Measurements from ENCODE around the gene PLD2. TPM values are rescaled to one million over a fixed set of nuclear protein-coding genes. Genes with fewer than 3 reads are reported as not detected.

Gene PLD2
- 18.9 and 19.9 TPM in 2 replicates for total RNA-seq

DNA sequence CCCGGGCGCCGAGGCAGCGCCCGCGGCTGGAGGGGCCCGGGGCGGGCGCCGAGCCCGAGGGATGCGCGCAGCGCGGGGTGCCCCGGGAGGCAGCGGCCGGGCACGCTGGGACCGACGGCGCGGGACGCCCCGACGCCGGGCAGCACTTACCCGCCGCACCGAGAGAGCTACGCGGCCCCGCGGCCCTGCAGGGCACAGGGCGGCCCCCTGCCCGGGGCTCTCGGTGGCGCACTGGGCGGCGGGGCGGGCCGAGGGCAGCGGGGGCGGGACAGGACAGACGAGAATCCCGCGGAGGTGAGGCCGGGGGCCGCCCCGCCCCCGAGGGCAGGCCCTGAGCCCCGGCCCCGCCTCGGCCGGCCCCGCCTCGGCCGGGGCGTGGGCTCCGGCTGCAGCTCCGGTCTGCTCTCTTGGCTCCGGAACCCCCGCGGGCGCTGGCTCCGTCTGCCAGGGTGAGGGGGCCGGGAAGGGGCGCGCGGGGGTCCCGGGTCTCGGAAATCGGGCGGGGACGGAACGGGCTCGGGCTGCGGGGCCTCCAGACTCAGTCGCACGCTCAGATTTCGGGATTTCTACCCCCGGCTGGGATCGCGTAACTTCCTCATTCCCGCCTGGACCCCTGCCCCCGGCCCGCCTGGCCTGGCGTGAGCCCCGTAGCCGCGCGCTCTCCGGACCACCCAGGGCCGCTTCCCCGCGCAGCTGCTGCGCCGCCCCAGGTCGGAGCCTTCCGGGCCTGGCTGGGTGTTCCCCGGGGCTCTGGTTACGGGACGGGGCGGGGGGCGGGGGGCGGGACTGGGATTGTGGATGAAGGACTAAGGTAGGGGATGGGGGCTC, at the start of gene PLD2:
Gene PLD2 (plus strand): TSS at position 376 of the 828 bp plus-strand sequence. CDS start 621 bp downstream, outside the sequence.
- H3K4me2 ChIP-seq (ENCODE audit: insufficient read depth, low read length) = peak within 1 kb of the TSS; percentile 93
- no peaks in the 10 kb centered on the region for H3K27me3 ChIP-seq (ENCODE audit: insufficient read depth, low read length)
- H3K27ac ChIP-seq (ENCODE audit: low read depth, low read length) = peak within 1 kb of the TSS; percentile 17
- peaks cover 3% of the 10 kb centered on the region for H3K79me2 ChIP-seq (ENCODE audit: insufficient read depth, low read length)
- peak within 1 kb of the TSS; percentile 81 for H3K4me3 ChIP-seq (ENCODE audit: insufficient read depth, low read length)
- peak; percentile 100 for DNase-seq (ENCODE audit: insufficient read length, low spot score, missing footprints)
- H4K20me1 ChIP-seq (ENCODE audit: insufficient read depth, low read length) = no peaks in the 10 kb centered on the region
- TF ChIP-seq, protein P1, sequence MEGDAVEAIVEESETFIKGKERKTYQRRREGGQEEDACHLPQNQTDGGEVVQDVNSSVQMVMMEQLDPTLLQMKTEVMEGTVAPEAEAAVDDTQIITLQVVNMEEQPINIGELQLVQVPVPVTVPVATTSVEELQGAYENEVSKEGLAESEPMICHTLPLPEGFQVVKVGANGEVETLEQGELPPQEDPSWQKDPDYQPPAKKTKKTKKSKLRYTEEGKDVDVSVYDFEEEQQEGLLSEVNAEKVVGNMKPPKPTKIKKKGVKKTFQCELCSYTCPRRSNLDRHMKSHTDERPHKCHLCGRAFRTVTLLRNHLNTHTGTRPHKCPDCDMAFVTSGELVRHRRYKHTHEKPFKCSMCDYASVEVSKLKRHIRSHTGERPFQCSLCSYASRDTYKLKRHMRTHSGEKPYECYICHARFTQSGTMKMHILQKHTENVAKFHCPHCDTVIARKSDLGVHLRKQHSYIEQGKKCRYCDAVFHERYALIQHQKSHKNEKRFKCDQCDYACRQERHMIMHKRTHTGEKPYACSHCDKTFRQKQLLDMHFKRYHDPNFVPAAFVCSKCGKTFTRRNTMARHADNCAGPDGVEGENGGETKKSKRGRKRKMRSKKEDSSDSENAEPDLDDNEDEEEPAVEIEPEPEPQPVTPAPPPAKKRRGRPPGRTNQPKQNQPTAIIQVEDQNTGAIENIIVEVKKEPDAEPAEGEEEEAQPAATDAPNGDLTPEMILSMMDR (IDR thresholded peaks at IDR 0.05; ENCODE audit: extremely low read depth, low read depth, low read length) = no peak
- H3K36me3 ChIP-seq (ENCODE audit: insufficient read depth, low read length) = peaks cover 23% of the 10 kb centered on the region
- H2AFZ ChIP-seq (ENCODE audit: low read length) = peak within 1 kb of the TSS; percentile 88
- H3K9me3 ChIP-seq (ENCODE audit: low read depth, low read length) = no peaks in the 10 kb centered on the region
- peaks cover 13% of the 10 kb centered on the region for H3K4me1 ChIP-seq (ENCODE audit: insufficient read depth, low read length)

DNA sequence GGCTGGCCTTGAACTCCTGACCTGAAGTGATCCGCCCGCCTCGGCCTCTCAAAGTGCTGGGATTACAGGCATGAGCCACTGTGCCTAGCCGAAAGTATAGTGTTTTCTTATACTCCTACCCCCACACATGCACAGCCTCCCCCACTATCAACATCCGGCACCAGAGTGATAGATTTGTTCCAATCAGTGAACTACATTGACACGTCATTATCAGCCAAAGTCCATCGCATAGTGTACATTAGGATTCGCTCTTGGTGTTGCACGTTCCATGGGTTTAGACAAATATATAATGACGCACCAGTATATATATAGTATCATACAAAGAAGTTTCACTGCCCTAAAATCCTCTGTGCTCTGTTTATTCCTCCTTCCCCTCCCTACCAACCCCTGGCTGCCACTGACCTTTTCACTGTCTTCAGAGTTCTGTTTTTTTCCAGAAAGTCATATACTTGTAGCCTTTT, 47.1 kb upstream of the PLD2 start:
- Histone ChIP-seq H3K4me2 (ENCODE audit: insufficient read depth, low read length) (no peak overlapping the region), H3K4me1 (ENCODE audit: insufficient read depth, low read length) (no peaks in the 10 kb centered on the region), H3K79me2 (ENCODE audit: insufficient read depth, low read length) (no peaks in the 10 kb centered on the region), H3K4me3 (ENCODE audit: insufficient read depth, low read length) (no peak overlapping the region), H2AFZ (ENCODE audit: low read length) (no peak overlapping the region), H4K20me1 (ENCODE audit: insufficient read depth, low read length) (no peaks in the 10 kb centered on the region), H3K27me3 (ENCODE audit: insufficient read depth, low read length) (peaks cover 30% of the 10 kb centered on the region), H3K36me3 (ENCODE audit: insufficient read depth, low read length) (no peaks in the 10 kb centered on the region), H3K27ac (ENCODE audit: low read depth, low read length) (no peak overlapping the region), H3K9me3 (ENCODE audit: low read depth, low read length) (no peaks in the 10 kb centered on the region)
- DNase-seq (ENCODE audit: insufficient read length, low spot score, missing footprints) = no peak
- TF ChIP-seq, protein P1 (IDR thresholded peaks at IDR 0.05; ENCODE audit: extremely low read depth, low read depth, low read length) = no peak

DNA sequence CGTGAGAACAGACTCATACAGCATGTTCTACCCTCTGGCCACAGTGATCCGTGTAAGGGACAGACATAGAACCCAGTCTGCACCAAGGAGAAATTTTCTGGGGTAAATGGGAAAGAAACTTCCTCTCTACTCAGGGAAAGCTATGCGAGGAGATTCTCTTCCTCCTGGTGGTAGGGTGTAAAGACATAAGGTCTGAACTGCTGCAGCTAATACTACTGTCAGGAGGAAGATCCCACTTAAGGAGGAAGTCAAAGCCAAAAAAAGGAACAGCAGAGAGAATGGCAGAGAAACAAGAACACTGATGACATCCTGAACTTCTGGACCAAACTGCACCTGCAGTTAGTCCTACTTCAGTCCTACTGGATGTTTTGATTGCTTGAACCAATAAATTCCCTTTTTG, 42.4 kb upstream of the PLD2 start:
- Histone ChIP-seq H3K79me2 (ENCODE audit: insufficient read depth, low read length) (no peaks in the 10 kb centered on the region), H3K27ac (ENCODE audit: low read depth, low read length) (no peak overlapping the region), H3K4me1 (ENCODE audit: insufficient read depth, low read length) (peaks cover 5% of the 10 kb centered on the region), H2AFZ (ENCODE audit: low read length) (no peak overlapping the region), H3K27me3 (ENCODE audit: insufficient read depth, low read length) (no peaks in the 10 kb centered on the region), H3K4me2 (ENCODE audit: insufficient read depth, low read length) (no peak overlapping the region), H3K36me3 (ENCODE audit: insufficient read depth, low read length) (no peaks in the 10 kb centered on the region), H4K20me1 (ENCODE audit: insufficient read depth, low read length) (no peaks in the 10 kb centered on the region), H3K4me3 (ENCODE audit: insufficient read depth, low read length) (no peak overlapping the region), H3K9me3 (ENCODE audit: low read depth, low read length) (no peaks in the 10 kb centered on the region)
- TF ChIP-seq, protein P1 (IDR thresholded peaks at IDR 0.05; ENCODE audit: extremely low read depth, low read depth, low read length) = no peak
- DNase-seq (ENCODE audit: insufficient read length, low spot score, missing footprints) = no peak

GRCh38 chr17:4766201-4766600, 40.8 kb upstream of the PLD2 start:
- peaks cover 5% of the 10 kb centered on the region for H3K4me1 ChIP-seq (ENCODE audit: insufficient read depth, low read length)
- H3K79me2 ChIP-seq (ENCODE audit: insufficient read depth, low read length) = no peaks in the 10 kb centered on the region
- H3K4me3 ChIP-seq (ENCODE audit: insufficient read depth, low read length) = no peak overlapping the region
- H3K27ac ChIP-seq (ENCODE audit: low read depth, low read length) = peak overlapping the region; percentile 39
- TF ChIP-seq, protein P1 (IDR thresholded peaks at IDR 0.05; ENCODE audit: extremely low read depth, low read depth, low read length) = no peak
- DNase-seq (ENCODE audit: insufficient read length, low spot score, missing footprints) = peak; percentile 69
- H4K20me1 ChIP-seq (ENCODE audit: insufficient read depth, low read length) = no peaks in the 10 kb centered on the region
- no peaks in the 10 kb centered on the region for H3K9me3 ChIP-seq (ENCODE audit: low read depth, low read length)
- H3K36me3 ChIP-seq (ENCODE audit: insufficient read depth, low read length) = no peaks in the 10 kb centered on the region
- H2AFZ ChIP-seq (ENCODE audit: low read length) = no peak overlapping the region
- no peaks in the 10 kb centered on the region for H3K27me3 ChIP-seq (ENCODE audit: insufficient read depth, low read length)
- peak overlapping the region; percentile 0 for H3K4me2 ChIP-seq (ENCODE audit: insufficient read depth, low read length)

All from osteoblast (primary cell).